ENCODE results near the gene CABP5. TPM values are rescaled to one million over a fixed set of nuclear protein-coding genes. Genes with fewer than 3 reads are reported as not detected.

The CABP5 gene
- total and polyA plus RNA-seq, 10 of the 15 experiments (the other 5 are each of a cell fraction or from before 2014, with no cell fraction given), result not detected

DNA sequence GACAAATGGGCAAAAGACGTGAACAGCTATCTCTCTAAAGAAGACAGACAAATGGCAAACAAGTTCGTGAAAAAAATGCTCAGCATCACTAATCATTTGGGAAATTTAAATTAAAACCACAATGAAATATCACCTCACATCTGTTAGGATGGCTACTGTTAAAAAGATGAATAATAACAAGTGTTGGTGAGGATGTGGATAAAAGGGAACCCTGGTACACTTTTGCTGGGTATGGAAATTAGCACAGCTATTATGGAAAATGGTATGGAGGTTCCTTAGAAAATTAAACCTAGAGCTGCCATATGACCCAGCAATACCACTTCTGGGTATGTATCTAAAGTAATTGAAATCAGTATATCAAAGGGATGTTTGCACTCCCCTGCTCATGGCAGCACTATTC is 7.1 kb downstream of the CABP5 start:
- H4K20me1 ChIP-seq (ENCODE audit: control insufficient read depth, insufficient read depth), result no peaks in the 10 kb centered on the region

DNA sequence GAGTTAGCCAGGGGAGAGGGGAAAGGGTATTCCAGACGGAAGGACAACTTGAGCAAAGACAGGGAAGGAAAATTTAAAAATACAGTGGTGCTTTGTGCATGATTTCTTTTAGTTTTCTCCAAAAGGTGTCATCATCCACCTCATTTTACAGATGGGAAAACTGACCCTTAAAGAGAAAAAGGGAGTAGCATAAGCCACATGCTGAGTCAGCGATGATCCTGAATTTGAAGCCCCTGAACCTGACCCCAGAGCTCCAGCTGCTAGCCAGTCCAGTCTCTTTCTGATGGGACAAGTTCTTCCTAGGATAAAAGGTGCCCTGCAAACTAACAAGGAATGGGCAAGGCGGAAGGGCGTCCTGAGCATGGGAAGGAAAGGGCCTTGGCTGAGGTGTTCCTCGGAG is 10.3 kb downstream of the CABP5 start:
- SMC1A ChIA-PET (ENCODE audit: uncharacterized antibody, unreplicated experiment), result interaction anchor here (1.9 kb wide), 1 partner anchor 74 kb away, joined by 4 read pairs; no protein-coding TSS in a partner anchor
- WGBS (ENCODE audit: insufficient coverage, insufficient replicate concordance, low lambda C conversion rate, missing lambda C conversion rate), result 23% methylated on average over 5 of the region's 5 CpGs
- POLR2A ChIA-PET, result no interaction called here
- DNase-seq (ENCODE audit: low read depth, low spot score) (no peak), ATAC-seq (no peak), FAIRE-seq (no peak)
- Histone ChIP-seq H3K27ac (ENCODE audit: control insufficient read depth, insufficient read depth) (no peak overlapping the region), H3K9ac (ENCODE audit: control insufficient read depth, insufficient read depth, low read length) (no peak overlapping the region), H3K4me1 (ENCODE audit: control insufficient read depth, insufficient read depth, low read length) (no peaks in the 10 kb centered on the region), H3K79me2 (ENCODE audit: control insufficient read depth, insufficient read depth, low read length) (no peaks in the 10 kb centered on the region), H3K27me3 (replicated peaks in 1 of 2; ENCODE audit: control insufficient read depth in 2 of 2, insufficient read depth in 2 of 2, low read length in 1 of 2) (no peaks in the 10 kb centered on the region), H3K4me2 (ENCODE audit: control insufficient read depth, insufficient read depth) (no peak overlapping the region), H3K9me3 (replicated peaks; ENCODE audit: control insufficient read depth, insufficient read depth, low read length) (peaks cover 1% of the 10 kb centered on the region; the same call in 2 of the 3 replicates), H3K36me3 (ENCODE audit: control insufficient read depth in 2 of 2, insufficient read depth in 2 of 2, low read length in 1 of 2) (no peaks in the 10 kb centered on the region), H4K20me1 (ENCODE audit: control insufficient read depth, insufficient read depth) (no peaks in the 10 kb centered on the region), H3K4me3 (no peak overlapping the region), H2AFZ (ENCODE audit: control insufficient read depth, low read depth, low read length) (no peak overlapping the region)
- CTCF ChIA-PET, result no interaction called here
- RAD21 ChIA-PET (ENCODE audit: unreplicated experiment), result no interaction called here
- BruUV-seq (replicated peaks), result no TSS peak
- in situ Hi-C loops (cut with MboI), result no loop called here
- no peak for TF ChIP-seq MEF2B (IDR thresholded peaks at IDR 0.05; ENCODE audit: partially characterized antibody, poor library complexity, severe bottlenecking)
- TF ChIP-seq NRF1 (conservative IDR thresholded peaks at IDR 0.05; ENCODE audit: low read depth, low read length), result no peak
- TF ChIP-seq NFIC (IDR thresholded peaks at IDR 0.05; ENCODE audit: low read depth, low read length), result no peak
- TF ChIP-seq NFYA (IDR thresholded peaks at IDR 0.05; ENCODE audit: borderline replicate concordance, low read depth, low read length), result no peak
- TF ChIP-seq SREBF1 (IDR thresholded peaks at IDR 0.05; ENCODE audit: low read length), result no peak
- no peak for TF ChIP-seq WRNIP1 (IDR thresholded peaks at IDR 0.05; ENCODE audit: borderline replicate concordance, low read depth, low read length)
- no peak for TF ChIP-seq LARP7 (IDR thresholded peaks at IDR 0.05)
- TF ChIP-seq, protein P1, sequence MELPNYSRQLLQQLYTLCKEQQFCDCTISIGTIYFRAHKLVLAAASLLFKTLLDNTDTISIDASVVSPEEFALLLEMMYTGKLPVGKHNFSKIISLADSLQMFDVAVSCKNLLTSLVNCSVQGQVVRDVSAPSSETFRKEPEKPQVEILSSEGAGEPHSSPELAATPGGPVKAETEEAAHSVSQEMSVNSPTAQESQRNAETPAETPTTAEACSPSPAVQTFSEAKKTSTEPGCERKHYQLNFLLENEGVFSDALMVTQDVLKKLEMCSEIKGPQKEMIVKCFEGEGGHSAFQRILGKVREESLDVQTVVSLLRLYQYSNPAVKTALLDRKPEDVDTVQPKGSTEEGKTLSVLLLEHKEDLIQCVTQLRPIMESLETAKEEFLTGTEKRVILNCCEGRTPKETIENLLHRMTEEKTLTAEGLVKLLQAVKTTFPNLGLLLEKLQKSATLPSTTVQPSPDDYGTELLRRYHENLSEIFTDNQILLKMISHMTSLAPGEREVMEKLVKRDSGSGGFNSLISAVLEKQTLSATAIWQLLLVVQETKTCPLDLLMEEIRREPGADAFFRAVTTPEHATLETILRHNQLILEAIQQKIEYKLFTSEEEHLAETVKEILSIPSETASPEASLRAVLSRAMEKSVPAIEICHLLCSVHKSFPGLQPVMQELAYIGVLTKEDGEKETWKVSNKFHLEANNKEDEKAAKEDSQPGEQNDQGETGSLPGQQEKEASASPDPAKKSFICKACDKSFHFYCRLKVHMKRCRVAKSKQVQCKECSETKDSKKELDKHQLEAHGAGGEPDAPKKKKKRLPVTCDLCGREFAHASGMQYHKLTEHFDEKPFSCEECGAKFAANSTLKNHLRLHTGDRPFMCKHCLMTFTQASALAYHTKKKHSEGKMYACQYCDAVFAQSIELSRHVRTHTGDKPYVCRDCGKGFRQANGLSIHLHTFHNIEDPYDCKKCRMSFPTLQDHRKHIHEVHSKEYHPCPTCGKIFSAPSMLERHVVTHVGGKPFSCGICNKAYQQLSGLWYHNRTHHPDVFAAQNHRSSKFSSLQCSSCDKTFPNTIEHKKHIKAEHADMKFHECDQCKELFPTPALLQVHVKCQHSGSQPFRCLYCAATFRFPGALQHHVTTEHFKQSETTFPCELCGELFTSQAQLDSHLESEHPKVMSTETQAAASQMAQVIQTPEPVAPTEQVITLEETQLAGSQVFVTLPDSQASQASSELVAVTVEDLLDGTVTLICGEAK (IDR thresholded peaks at IDR 0.05; ENCODE audit: borderline replicate concordance), result no peak
- TF ChIP-seq ZNF24 (IDR thresholded peaks at IDR 0.05), result no peak
- no peak for TF ChIP-seq RB1 (IDR thresholded peaks at IDR 0.05; ENCODE audit: borderline replicate concordance)
- no peak for TF ChIP-seq CHD1 (IDR thresholded peaks at IDR 0.05; ENCODE audit: low read depth, low read length)
- TF ChIP-seq DPF2 (IDR thresholded peaks at IDR 0.05), result no peak
- intact Hi-C loops (cut with micrococcal nuclease; ENCODE audit: unreplicated experiment), result no loop called here

More for the DNA sequence above, 7.1 kb downstream of the CABP5 start:
- ChIA-PET SMC1A (ENCODE audit: uncharacterized antibody, unreplicated experiment) (no interaction called here), RAD21 (ENCODE audit: unreplicated experiment) (no interaction called here), POLR2A (no interaction called here), CTCF (no interaction called here)
- no peak for DNase-seq (ENCODE audit: low read depth, low spot score)
- Histone ChIP-seq H3K4me1 (ENCODE audit: control insufficient read depth, insufficient read depth, low read length) (no peaks in the 10 kb centered on the region), H3K4me2 (ENCODE audit: control insufficient read depth, insufficient read depth) (no peak overlapping the region), H3K36me3 (ENCODE audit: control insufficient read depth in 2 of 2, insufficient read depth in 2 of 2, low read length in 1 of 2) (no peaks in the 10 kb centered on the region), H3K9ac (ENCODE audit: control insufficient read depth, insufficient read depth, low read length) (no peak overlapping the region), H3K4me3 (no peak overlapping the region), H2AFZ (ENCODE audit: control insufficient read depth, low read depth, low read length) (no peak overlapping the region), H3K9me3 (replicated peaks; ENCODE audit: control insufficient read depth, insufficient read depth, low read length) (peaks cover 1% of the 10 kb centered on the region; the same call in 2 of the 3 replicates), H3K27ac (ENCODE audit: control insufficient read depth, insufficient read depth) (no peak overlapping the region), H3K79me2 (ENCODE audit: control insufficient read depth, insufficient read depth, low read length) (no peaks in the 10 kb centered on the region), H3K27me3 (replicated peaks in 1 of 2; ENCODE audit: control insufficient read depth in 2 of 2, insufficient read depth in 2 of 2, low read length in 1 of 2) (no peaks in the 10 kb centered on the region; a peak in 2 of 4 replicates)
- FAIRE-seq, result no peak
- in situ Hi-C loops (cut with MboI), result no loop called here
- ATAC-seq, result no peak
- intact Hi-C loops (cut with micrococcal nuclease; ENCODE audit: unreplicated experiment), result no loop called here
- no peak for TF ChIP-seq RAD21 (IDR thresholded peaks at IDR 0.05; ENCODE audit: insufficient read depth, low read depth, low read length)
- TF ChIP-seq MAX (IDR thresholded peaks at IDR 0.05; ENCODE audit: low read depth, low read length), result no peak
- TF ChIP-seq HDAC6 (IDR thresholded peaks at IDR 0.05; ENCODE audit: unreplicated experiment), result no peak
- TF ChIP-seq DPF2 (IDR thresholded peaks at IDR 0.05), result no peak
- no peak for TF ChIP-seq POU2F2 (IDR thresholded peaks at IDR 0.05; ENCODE audit: borderline replicate concordance, low read depth, low read length)
- BruUV-seq (replicated peaks), result no TSS peak
- WGBS (ENCODE audit: insufficient coverage, insufficient replicate concordance, low lambda C conversion rate, missing lambda C conversion rate), result 11% methylated on average over 2 of the region's 2 CpGs

All from GM12878 (cell line).